Choroid plexus epithelial cell (primary cell): Measurements from ENCODE around the gene FYCO1.

Experiments used
- DNase-seq: peaks from one replicate; pipeline ENCODE4 v3.0.0-alpha.2; 2010; ENCODE audit warnings: low read depth
- H3K4me3 ChIP-seq: 2 replicates; pipeline ENCODE4 v1.5.1; 2011; ENCODE audit warnings: low read depth, mild to moderate bottlenecking, control low read depth, low read length, moderate library complexity
- CTCF ChIP-seq: conservative IDR thresholded peaks from 2 replicates; pipeline ENCODE4 v1.5.1; 2011; ENCODE audit warnings: low read depth, mild to moderate bottlenecking, control low read depth, inconsistent platforms, low read length, moderate library complexity

Gene FYCO1

GRCh38 chr3:46021516-46021915 is 25.9 kb upstream of the FYCO1 start:
- TF ChIP-seq CTCF, result no peak
- no peak for DNase-seq
- no peak overlapping the region for H3K4me3 ChIP-seq

GRCh38 chr3:46020766-46021510 is 25.3 kb upstream of the FYCO1 start:
- H3K4me3 ChIP-seq, result no peak overlapping the region
- no peak for DNase-seq
- TF ChIP-seq CTCF, result no peak

- DNase-seq, result no peak
- TF ChIP-seq CTCF, result no peak
- no peak overlapping the region for H3K4me3 ChIP-seq
Observed at GRCh38 chr3:46019707-46020106, 24.1 kb upstream of the FYCO1 start.

GRCh38 chr3:46017720-46018119 is 22.1 kb upstream of the FYCO1 start:
- no peak for TF ChIP-seq CTCF
- DNase-seq, result peak; percentile 39
- H3K4me3 ChIP-seq, result no peak overlapping the region

GRCh38 chr3:46013316-46014094 is 17.9 kb upstream of the FYCO1 start:
- no peak for TF ChIP-seq CTCF
- no peak overlapping the region for H3K4me3 ChIP-seq
- no peak for DNase-seq

- H3K4me3 ChIP-seq, result no peak overlapping the region
- TF ChIP-seq CTCF, result no peak
- DNase-seq, result no peak
Observed at GRCh38 chr3:46012246-46012645, 16.6 kb upstream of the FYCO1 start.
